GM12891 (cell line): Measurements from ENCODE around the gene SPARC.

ENCODE experiments used
- PAX5 ChIP-seq: IDR thresholded peaks from 2 replicates; pipeline ENCODE4 v1.6.1; 2011; ENCODE audit warnings: low read length, moderate library complexity, mild to moderate bottlenecking; ENCODE audit not compliant: insufficient read depth, severe bottlenecking
- POLR2A ChIP-seq: IDR thresholded peaks from 2 replicates; pipeline ENCODE4 v1.6.1; 2011; ENCODE audit warnings: low read depth, low read length, control low read depth
- POLR2AphosphoS5 ChIP-seq: IDR thresholded peaks from 2 replicates; pipeline ENCODE4 v1.6.1; 2011; ENCODE audit warnings: low read depth, low read length, control low read depth
- SPI1 ChIP-seq: IDR thresholded peaks from 2 replicates; pipeline ENCODE4 v1.6.1; 2011; ENCODE audit warnings: low read depth, low read length, control low read depth

DNA sequence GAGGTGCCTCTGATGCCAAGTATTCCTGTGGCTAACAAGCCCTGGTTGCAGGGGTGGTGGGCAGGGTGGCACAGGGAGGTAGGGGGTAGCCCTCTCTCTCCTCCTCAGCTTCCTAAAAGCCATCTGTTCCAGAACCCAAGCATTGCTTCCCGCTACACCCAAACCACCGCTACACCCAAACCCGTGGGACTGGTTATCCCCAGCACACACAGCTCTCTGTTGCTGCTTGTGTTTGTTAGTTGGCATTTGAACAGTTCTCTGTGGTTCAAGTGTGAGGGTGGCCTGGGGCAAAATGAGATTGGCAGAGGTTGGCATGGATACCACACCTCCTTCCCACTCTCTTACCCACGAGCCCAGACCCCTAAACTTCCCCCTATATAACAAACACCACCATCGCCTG, 40.4 kb downstream of the SPARC start:
- no peak for TF ChIP-seq POLR2AphosphoS5
- no peak for TF ChIP-seq PAX5
- TF ChIP-seq POLR2A, result no peak
- no peak for TF ChIP-seq SPI1
